ENCODE measurements around the gene MSI2.
A peak's percentile ranks its signal among the peaks of the same experiment; 100 is the strongest.

Gene MSI2

DNA sequence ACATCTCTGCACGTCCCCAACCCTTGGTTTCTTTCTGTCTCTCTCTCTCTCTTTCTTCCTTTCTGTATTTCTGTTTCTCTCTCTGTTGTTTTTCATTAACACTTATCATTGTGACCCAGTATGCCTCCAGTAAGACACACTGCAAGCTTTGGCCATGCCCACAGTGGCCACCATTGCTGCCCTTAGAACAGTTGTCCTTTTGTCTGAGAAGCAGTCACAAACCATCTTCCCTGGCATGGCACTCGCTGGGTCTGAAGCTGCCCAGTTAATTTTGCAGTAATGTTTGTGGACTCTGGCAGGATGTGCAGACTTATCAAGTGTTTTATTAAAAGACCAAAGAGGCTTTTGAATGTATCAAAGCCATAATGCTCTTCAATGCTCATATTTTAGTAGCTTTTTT is 146.9 kb downstream of the MSI2 start:
- Histone ChIP-seq H3K9me3 (ENCODE audit: low read length) (no peaks in the 10 kb centered on the region), H3K36me3 (ENCODE audit: insufficient read depth, low read length) (peaks cover 19% of the 10 kb centered on the region), H3K27me3 (ENCODE audit: insufficient read depth, low read length) (no peaks in the 10 kb centered on the region), H3K4me1 (ENCODE audit: insufficient read depth, low read length) (peaks cover 82% of the 10 kb centered on the region), H3K4me3 (ENCODE audit: low read length) (no peak overlapping the region), H2AFZ (ENCODE audit: low read depth, low read length) (no peak overlapping the region)

DNA sequence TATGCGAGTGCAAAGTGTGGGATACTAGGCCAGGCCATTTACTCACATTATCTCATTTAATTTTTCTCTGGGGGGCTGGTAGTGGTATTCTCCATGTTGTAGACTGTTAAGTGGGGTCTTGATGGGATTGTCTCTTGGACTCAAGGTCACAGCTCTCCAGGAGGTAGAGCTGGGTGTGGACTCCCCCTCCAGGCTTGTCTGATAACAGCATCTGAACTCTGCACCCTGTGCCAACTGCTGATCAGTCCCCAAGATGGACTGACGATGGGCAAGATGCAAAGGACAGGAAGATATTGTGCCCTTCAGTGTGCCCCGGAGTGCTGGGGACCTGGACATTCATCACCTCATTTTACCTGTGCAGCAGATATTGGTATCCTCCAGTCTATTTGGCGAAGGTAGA is 147.8 kb downstream of the MSI2 start:
- no peak overlapping the region for H3K4me3 ChIP-seq (ENCODE audit: low read length)
- peaks cover 19% of the 10 kb centered on the region for H3K36me3 ChIP-seq (ENCODE audit: insufficient read depth, low read length)
- H2AFZ ChIP-seq (ENCODE audit: low read depth, low read length), result no peak overlapping the region
- H3K9me3 ChIP-seq (ENCODE audit: low read length), result no peaks in the 10 kb centered on the region
- peaks cover 87% of the 10 kb centered on the region for H3K4me1 ChIP-seq (ENCODE audit: insufficient read depth, low read length)
- H3K27me3 ChIP-seq (ENCODE audit: insufficient read depth, low read length), result no peaks in the 10 kb centered on the region

DNA sequence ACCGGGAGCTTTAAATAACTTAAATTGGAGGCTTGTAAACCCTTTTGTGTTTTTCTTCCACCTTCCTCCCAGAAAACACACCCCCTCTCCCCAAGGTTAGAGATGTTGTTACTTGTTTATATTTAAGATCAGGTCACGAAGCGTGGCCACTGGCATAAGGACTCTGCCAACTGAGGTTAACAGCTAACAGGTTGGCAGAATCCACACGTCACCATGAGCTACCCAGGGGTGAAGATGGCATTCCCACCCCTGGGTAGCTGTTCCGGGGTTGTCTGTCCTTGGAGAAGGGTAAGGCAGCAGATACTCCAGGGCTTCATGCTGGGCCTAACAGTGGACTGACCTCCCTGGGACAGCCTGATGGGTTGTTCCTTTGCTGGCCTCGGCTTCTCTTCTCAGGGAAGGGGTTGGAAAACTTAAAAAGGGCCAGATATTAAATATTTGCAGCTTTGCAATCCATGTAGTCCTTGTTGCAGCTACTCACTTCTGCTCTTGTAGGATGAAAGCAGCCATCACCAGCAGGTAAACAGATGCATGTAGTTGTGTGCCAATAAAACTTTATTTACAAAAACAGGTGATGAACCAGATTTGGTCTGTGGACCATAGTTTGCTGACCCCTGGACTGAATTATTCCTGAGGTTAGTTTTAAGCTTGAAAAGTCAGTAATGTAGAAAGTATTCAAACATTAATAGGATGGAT is 148.6 kb downstream of the MSI2 start:
- Histone ChIP-seq H3K36me3 (ENCODE audit: insufficient read depth, low read length) (peaks cover 19% of the 10 kb centered on the region), H3K4me3 (ENCODE audit: low read length) (no peak overlapping the region), H2AFZ (ENCODE audit: low read depth, low read length) (no peak overlapping the region), H3K9me3 (ENCODE audit: low read length) (no peaks in the 10 kb centered on the region), H3K27me3 (ENCODE audit: insufficient read depth, low read length) (no peaks in the 10 kb centered on the region), H3K4me1 (ENCODE audit: insufficient read depth, low read length) (peaks cover 92% of the 10 kb centered on the region)

DNA sequence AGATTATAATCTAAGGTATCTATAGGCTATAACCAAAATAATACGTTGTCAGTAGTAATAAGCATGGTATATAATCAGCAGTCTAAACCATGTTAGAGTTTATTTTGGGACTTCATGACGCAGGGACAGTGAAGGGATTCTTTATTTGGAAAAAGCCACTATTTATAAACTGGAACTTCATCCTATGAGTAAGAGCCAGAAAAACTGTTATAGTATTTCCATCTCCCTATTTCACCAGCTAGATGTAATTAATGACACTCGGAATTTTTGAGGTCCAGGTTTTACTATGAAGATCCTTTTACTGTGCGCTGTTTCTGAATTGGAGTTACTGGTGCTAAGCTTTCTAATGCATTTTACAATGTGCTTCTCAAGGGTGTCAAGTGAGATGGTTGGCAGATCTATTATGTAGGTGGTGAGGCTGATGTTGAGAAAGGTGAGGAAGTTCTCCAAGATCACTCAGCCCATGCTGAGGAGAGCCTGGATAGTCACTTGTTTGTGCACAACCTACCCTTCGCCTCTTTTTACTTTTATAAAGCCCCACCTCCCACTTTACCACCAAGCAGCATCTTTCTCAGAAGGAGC is 149.3 kb downstream of the MSI2 start:
- peaks cover 19% of the 10 kb centered on the region for H3K36me3 ChIP-seq (ENCODE audit: insufficient read depth, low read length)
- H3K27me3 ChIP-seq (ENCODE audit: insufficient read depth, low read length), result no peaks in the 10 kb centered on the region
- peaks cover 87% of the 10 kb centered on the region for H3K4me1 ChIP-seq (ENCODE audit: insufficient read depth, low read length)
- H3K4me3 ChIP-seq (ENCODE audit: low read length), result no peak overlapping the region
- no peak overlapping the region for H2AFZ ChIP-seq (ENCODE audit: low read depth, low read length)
- no peaks in the 10 kb centered on the region for H3K9me3 ChIP-seq (ENCODE audit: low read length)

DNA sequence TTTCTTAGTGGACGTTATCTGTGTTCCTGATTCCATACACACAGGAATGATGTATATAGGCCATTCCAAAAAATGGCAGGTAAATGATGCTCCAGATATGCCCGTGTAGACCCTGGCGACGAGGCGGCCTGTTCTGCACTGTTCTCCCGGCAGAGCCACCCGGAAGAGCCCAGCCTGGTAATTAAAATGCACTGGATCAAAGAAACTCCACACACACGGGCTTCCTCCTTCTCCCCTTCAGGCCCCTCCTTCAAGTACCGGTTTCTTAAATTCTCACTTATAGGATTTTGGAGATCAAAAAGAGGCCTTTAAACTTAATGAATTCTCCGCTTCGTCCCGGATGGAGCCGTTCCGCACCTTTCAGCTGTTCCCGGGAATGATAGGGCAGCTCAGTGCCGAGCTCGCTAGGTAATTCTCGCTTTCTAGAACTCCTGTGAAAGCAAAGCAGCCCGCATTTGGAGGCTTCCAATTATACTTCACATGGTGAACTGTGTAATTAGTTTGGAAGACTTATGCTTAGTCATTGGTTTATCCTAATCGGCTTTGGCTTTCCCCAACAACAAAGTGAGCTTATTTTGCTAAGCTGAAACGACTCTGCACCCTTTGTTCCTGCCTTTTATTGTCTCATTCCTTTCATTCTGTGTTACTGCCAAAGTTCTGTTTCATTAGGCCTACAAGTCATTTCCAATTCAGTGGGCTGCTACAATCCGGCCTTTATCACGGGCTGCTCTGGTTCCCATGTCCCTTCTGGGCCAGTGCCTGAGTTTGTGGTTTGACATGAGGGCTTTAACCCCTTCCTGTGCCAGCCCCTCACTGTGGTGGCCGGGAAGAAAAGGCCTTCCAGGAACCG is 150.0 kb downstream of the MSI2 start:
- Histone ChIP-seq H2AFZ (ENCODE audit: low read depth, low read length) (no peak overlapping the region), H3K9me3 (ENCODE audit: low read length) (no peaks in the 10 kb centered on the region), H3K4me1 (ENCODE audit: insufficient read depth, low read length) (peaks cover 80% of the 10 kb centered on the region)

GRCh38 chr17:57406981-57407286 is 150.6 kb downstream of the MSI2 start:
- H3K4me3 ChIP-seq (ENCODE audit: low read length), result peak overlapping the region; percentile 23
- H3K4me1 ChIP-seq (ENCODE audit: insufficient read depth, low read length), result peaks cover 74% of the 10 kb centered on the region
- H3K27me3 ChIP-seq (ENCODE audit: insufficient read depth, low read length), result no peaks in the 10 kb centered on the region
- no peaks in the 10 kb centered on the region for H3K9me3 ChIP-seq (ENCODE audit: low read length)
- peaks cover 11% of the 10 kb centered on the region for H3K36me3 ChIP-seq (ENCODE audit: insufficient read depth, low read length)
- H2AFZ ChIP-seq (ENCODE audit: low read depth, low read length), result no peak overlapping the region

More for the DNA sequence above, 150.0 kb downstream of the MSI2 start:
- Histone ChIP-seq H3K4me3 (ENCODE audit: low read length) (peak overlapping the region; percentile 23), H3K27me3 (ENCODE audit: insufficient read depth, low read length) (no peaks in the 10 kb centered on the region), H3K36me3 (ENCODE audit: insufficient read depth, low read length) (peaks cover 16% of the 10 kb centered on the region)

GRCh38 chr17:57407287-57408070 is 151.2 kb downstream of the MSI2 start:
- Histone ChIP-seq H3K4me1 (ENCODE audit: insufficient read depth, low read length) (peaks cover 68% of the 10 kb centered on the region), H2AFZ (ENCODE audit: low read depth, low read length) (no peak overlapping the region), H3K4me3 (ENCODE audit: low read length) (peak overlapping the region; percentile 5)

DNA sequence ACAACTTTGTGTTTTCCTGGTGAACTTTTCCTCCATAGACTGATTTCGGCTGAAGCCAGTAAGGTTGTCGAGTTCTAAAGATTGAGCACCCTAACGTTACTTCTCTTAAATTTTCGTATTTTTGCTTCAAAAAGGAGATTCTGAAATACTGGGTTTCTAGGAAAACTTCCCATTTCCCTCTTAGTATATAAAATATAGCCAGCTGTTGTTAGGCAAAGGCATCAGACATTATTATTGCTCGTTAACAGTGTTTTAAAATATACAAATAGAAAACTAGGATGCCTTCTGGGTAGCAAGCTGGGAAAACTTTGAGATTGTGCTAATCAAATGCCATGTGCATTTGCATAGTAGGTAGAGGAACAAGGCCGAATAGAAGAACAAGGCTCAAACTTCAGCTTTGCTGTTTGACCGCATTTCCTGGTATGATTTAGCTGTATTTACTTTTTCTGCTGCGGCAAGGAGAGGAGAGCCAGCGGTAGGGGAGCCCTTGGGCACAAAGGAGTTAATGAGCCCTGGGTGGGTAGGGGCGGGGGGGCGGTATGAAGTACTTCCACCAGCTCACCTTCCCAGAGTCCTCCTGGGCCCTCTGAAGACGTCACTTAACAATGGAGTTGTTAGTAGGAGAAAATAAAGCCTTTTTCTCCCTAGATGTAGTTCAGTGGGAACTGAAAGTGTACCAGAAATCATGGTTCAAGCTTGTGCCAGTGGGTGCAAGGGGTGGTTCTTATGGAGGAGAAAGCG is 151.9 kb downstream of the MSI2 start:
- H3K36me3 ChIP-seq (ENCODE audit: insufficient read depth, low read length), result peaks cover 11% of the 10 kb centered on the region
- no peaks in the 10 kb centered on the region for H3K9me3 ChIP-seq (ENCODE audit: low read length)
- H3K27me3 ChIP-seq (ENCODE audit: insufficient read depth, low read length), result no peaks in the 10 kb centered on the region
- H3K4me1 ChIP-seq (ENCODE audit: insufficient read depth, low read length), result peaks cover 61% of the 10 kb centered on the region
- peak overlapping the region; percentile 5 for H3K4me3 ChIP-seq (ENCODE audit: low read length)
- H2AFZ ChIP-seq (ENCODE audit: low read depth, low read length), result no peak overlapping the region

More at GRCh38 chr17:57407287-57408070, 151.2 kb downstream of the MSI2 start:
- Histone ChIP-seq H3K36me3 (ENCODE audit: insufficient read depth, low read length) (peaks cover 11% of the 10 kb centered on the region), H3K27me3 (ENCODE audit: insufficient read depth, low read length) (no peaks in the 10 kb centered on the region), H3K9me3 (ENCODE audit: low read length) (no peaks in the 10 kb centered on the region)

DNA sequence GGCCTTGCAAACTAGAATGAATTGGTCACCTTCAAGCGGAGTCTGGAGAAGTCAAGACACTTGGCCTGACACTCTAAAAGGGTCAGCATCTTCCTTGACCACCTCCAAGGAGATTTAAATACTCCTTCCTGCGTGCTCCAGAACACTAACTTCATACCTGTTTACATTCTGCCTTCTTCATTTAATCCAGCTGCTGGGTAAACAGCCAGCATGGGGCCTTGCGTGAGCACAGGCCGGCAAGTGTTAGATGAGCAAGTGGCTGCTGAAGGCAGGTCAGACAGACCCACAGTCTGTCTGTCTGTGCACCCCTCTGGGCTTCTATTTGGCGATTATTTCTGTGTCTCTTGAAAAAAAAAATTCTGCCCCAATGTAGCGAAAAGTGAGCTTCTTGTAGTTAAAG is 153.8 kb downstream of the MSI2 start:
- H3K4me3 ChIP-seq (ENCODE audit: low read length), result no peak overlapping the region
- peaks cover 43% of the 10 kb centered on the region for H3K4me1 ChIP-seq (ENCODE audit: insufficient read depth, low read length)
- peaks cover 2% of the 10 kb centered on the region for H3K36me3 ChIP-seq (ENCODE audit: insufficient read depth, low read length)
- H3K9me3 ChIP-seq (ENCODE audit: low read length), result no peaks in the 10 kb centered on the region
- H2AFZ ChIP-seq (ENCODE audit: low read depth, low read length), result no peak overlapping the region
- H3K27me3 ChIP-seq (ENCODE audit: insufficient read depth, low read length), result no peaks in the 10 kb centered on the region

DNA sequence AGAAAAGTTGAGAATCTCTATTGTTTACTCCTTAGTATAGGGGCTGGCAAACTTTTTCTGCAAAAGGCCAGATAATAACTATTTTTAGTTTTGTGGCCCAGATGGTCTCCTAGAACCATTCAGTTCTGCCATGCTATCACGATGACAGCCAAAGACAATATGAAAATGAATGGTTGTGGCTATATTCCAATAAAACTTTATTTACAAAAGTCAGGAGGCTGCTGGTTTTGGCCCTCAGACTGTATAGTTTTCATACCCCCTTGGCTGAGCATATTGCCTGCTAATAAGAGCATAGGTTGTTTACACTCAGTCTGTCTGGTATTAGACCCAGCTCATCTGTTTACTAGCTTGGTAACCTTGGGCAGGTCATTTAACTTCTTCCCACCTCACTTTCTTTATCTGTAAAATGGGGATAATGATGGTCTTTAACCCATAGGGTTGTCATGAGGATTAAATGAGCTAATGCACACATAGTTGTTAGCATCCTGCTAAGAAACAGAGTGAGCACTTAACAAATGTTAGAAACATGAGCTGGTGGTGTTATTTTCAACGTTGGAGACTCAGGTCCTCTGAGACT is 156.3 kb downstream of the MSI2 start:
- peaks cover 26% of the 10 kb centered on the region for H3K4me1 ChIP-seq (ENCODE audit: insufficient read depth, low read length)
- H2AFZ ChIP-seq (ENCODE audit: low read depth, low read length), result no peak overlapping the region
- H3K36me3 ChIP-seq (ENCODE audit: insufficient read depth, low read length), result peaks cover 2% of the 10 kb centered on the region
- H3K9me3 ChIP-seq (ENCODE audit: low read length), result no peaks in the 10 kb centered on the region
- no peaks in the 10 kb centered on the region for H3K27me3 ChIP-seq (ENCODE audit: insufficient read depth, low read length)
- H3K4me3 ChIP-seq (ENCODE audit: low read length), result no peak overlapping the region

DNA sequence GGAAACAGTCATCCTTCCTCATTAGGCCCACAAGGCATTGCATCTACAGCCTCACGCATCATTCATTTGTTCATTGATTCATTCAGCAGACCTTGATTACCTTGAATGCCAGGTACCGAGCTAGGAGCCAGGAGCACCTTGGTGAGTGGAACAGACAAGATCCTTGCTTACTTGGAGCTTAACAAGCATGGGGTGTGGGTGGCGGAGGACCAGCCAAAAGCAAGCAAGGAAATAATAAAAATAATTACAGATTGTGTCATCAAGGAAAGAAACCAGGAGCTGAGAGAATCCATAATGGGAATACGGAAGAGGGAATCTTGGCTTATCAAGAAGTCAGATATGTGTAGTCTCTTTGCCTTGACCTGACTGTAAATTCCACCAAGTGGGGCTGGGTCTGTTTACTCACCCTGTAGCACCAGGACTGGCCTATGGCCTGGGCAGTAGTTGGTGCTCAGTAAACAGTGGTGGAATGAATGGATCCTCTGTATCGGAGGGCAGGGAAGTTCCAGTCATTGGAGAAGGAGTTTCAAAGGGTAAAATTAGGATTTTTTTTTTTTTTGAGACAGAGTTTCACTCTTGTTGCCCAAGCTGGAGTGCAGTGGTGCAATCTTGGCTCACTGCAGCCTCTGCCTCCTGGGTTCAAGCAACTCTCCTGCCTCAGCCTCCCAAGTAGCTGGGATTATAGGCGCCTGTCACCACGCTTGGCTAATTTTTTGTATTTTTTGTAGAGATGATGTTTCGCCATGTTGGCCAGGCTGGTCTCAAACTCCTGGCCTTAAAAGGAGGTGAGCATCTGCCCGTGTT is 157.7 kb downstream of the MSI2 start:
- Histone ChIP-seq H3K9me3 (ENCODE audit: low read length) (no peaks in the 10 kb centered on the region), H3K27me3 (ENCODE audit: insufficient read depth, low read length) (no peaks in the 10 kb centered on the region), H2AFZ (ENCODE audit: low read depth, low read length) (no peak overlapping the region), H3K4me1 (ENCODE audit: insufficient read depth, low read length) (peaks cover 22% of the 10 kb centered on the region), H3K36me3 (ENCODE audit: insufficient read depth, low read length) (peaks cover 2% of the 10 kb centered on the region), H3K4me3 (ENCODE audit: low read length) (no peak overlapping the region)
